ENCODE data around the gene NOC2L. TPM values are rescaled to one million over a fixed set of nuclear protein-coding genes. Genes with fewer than 3 reads are reported as not detected.

The NOC2L gene
- total RNA-seq, 1 experiment from 2014 or later = 130 TPM

DNA sequence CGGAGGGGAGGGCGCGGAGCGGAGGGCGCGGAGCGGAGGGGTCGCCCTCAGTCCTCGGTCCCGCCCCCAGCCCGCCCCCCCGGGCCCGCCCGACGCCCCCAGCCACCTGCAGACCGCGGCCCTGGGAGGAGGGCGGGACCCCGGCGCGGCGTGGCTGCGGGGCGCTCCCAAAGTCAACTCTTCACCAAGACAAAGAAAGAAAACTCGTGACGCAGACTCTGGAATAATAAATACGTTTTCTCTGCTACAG lies 39.6 kb upstream of the NOC2L start:
- no peak overlapping the region for H2BK15ac ChIP-seq (ENCODE audit: low read depth, low read length)
- no peaks in the 10 kb centered on the region for H3K79me2 ChIP-seq (ENCODE audit: insufficient read depth, low read length)
- H3K27me3 Mint-ChIP-seq (ENCODE audit: low read depth) = peaks cover 79% of the 10 kb centered on the region
- H2BK5ac ChIP-seq (ENCODE audit: insufficient read length, low read length) = no peak overlapping the region
- no peak overlapping the region for H3K14ac ChIP-seq (ENCODE audit: insufficient read depth, low read length)
- DNase-seq = no peak
- no peak overlapping the region for H4K5ac ChIP-seq (ENCODE audit: insufficient read length, low read depth, low read length)
- no peak overlapping the region for H4K8ac ChIP-seq (replicated peaks; ENCODE audit: insufficient read length, low read depth, low read length)
- H3K27me3 ChIP-seq (ENCODE audit: insufficient read depth, low read length) = peaks cover 37% of the 10 kb centered on the region; the same call in 1 of the 2 replicates
- H2BK120ac ChIP-seq (ENCODE audit: low read depth, low read length, poor library complexity, severe bottlenecking) = no peak overlapping the region
- H3K27ac ChIP-seq (ENCODE audit: insufficient read length, low read depth, low read length) = no peak overlapping the region
- no peak overlapping the region for H3K9ac ChIP-seq (ENCODE audit: extremely low read depth, insufficient read length, low read length)
- H3K9me3 Mint-ChIP-seq = no peaks in the 10 kb centered on the region
- no peaks in the 10 kb centered on the region for H3K9me3 ChIP-seq (ENCODE audit: control insufficient read depth, low read depth, low read length)
- no peak overlapping the region for H3K56ac ChIP-seq (ENCODE audit: insufficient read length, low read depth, low read length)
- no peak overlapping the region for H3T11ph ChIP-seq (ENCODE audit: low read length)
- peaks cover 5 to 17% of the 10 kb centered on the region in 2 experiments for H3K4me1 Mint-ChIP-seq
- no peak overlapping the region for H4K91ac ChIP-seq (ENCODE audit: insufficient read length, low read depth, low read length)
- H3K4me1 ChIP-seq (ENCODE audit: insufficient read depth, low read length) = 0 out of 2 replicates have a peak, but pooled peaks cover 1% of the 10 kb centered on the region
- H3K23me2 ChIP-seq (ENCODE audit: insufficient read length, low read depth, low read length, poor library complexity, severe bottlenecking) = peaks cover 20% of the 10 kb centered on the region
- no peak overlapping the region for H2BK20ac ChIP-seq (ENCODE audit: low read depth, low read length, poor library complexity, severe bottlenecking)
- WGBS (ENCODE audit: extremely low coverage, insufficient read length, low lambda C conversion rate) = no CpG with 5 or more reads among the region's 27 CpGs
- no peak overlapping the region for H3K18ac ChIP-seq (ENCODE audit: insufficient read length, low read depth, low read length)
- no peak overlapping the region for H3K4ac ChIP-seq (ENCODE audit: low read depth, low read length)
- H3K4me3 Mint-ChIP-seq = peak overlapping the region in 1 of 2 experiments; percentile 71; a peak in 3 of 5 replicates
- no peak overlapping the region for H3K23ac ChIP-seq (ENCODE audit: insufficient read length, low read depth, low read length)
- H3K79me1 ChIP-seq (ENCODE audit: insufficient read depth, low read depth, low read length, poor library complexity, severe bottlenecking) = no peaks in the 10 kb centered on the region
- no peaks in the 10 kb centered on the region for H4K20me1 ChIP-seq (ENCODE audit: control insufficient read depth, insufficient read depth, insufficient read length)
- H2AFZ ChIP-seq (ENCODE audit: low read length) = no peak overlapping the region
- no peaks in the 10 kb centered on the region for H3K36me3 Mint-ChIP-seq (ENCODE audit: insufficient read depth in 1 of 3, low read depth in 3 of 3)
- H3K4me2 ChIP-seq (ENCODE audit: insufficient read depth, insufficient read length, low read length) = peak overlapping the region; percentile 9
- TF ChIP-seq CTCF (conservative IDR thresholded peaks at IDR 0.05) = 0 out of 3 replicates have a peak, but pooled peaks have one; percentile 5
- H3K27ac Mint-ChIP-seq = no peak overlapping the region
- no peak overlapping the region for H2BK12ac ChIP-seq (ENCODE audit: insufficient read length, low read depth, low read length)
- H2AK5ac ChIP-seq (ENCODE audit: insufficient read length, low read length) = no peak overlapping the region

All from H9 (cell line).